ENCODE measurements around the gene SYNE3.
A peak's percentile ranks its signal among the peaks of the same experiment; 100 is the strongest.
"Not testable (repeated sequence)": the region's sequence is repeated elsewhere in the genome, so short reads cannot be mapped to it uniquely, and the experiment has no call there.

The SYNE3 gene

GRCh38 chr14:95523051-95523814, 6.8 kb upstream of the SYNE3 start:
- no peak for DNase-seq

DNA sequence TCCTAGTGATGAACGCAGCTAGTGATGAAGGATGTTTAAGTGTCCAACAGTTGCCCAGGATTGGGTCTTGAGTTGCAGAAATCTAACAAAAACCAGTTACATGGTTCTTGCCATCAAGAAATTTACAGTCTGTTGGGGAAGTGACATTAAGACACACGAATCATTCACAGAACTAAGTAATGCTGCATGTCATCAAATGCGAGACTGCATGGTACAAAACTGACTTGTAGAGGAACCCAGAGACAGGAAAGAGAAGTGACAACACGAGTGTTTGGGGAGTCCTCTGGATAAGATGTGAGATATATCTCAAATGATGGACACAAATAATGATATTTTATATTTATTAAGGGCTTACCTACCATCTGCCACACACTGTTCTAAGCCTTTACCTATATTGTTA, 6.1 kb upstream of the SYNE3 start:
- no peak for DNase-seq

- DNase-seq = no peak
These were observed 5.7 kb upstream of the SYNE3 start for GRCh38 chr14:95522116-95522515.

DNA sequence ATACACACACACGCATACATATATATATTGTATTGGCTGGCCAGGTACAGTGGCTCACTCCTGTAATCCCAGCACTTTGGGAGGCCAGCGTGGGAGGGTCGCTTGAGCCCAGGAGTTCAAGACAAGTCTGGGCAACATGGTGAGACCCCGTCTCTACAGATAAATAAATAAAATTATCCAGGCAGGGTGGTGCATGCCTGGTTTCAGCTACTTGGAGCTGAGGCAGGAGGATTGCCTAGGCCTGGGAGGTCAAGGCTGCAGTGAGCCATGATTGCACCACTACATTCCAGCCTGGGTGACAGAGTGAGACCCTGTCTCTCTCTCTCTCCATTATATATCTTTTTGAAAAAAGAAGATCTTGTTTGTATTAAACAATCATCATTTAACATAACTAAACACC, 4.6 kb upstream of the SYNE3 start:
- no peak for DNase-seq

DNA sequence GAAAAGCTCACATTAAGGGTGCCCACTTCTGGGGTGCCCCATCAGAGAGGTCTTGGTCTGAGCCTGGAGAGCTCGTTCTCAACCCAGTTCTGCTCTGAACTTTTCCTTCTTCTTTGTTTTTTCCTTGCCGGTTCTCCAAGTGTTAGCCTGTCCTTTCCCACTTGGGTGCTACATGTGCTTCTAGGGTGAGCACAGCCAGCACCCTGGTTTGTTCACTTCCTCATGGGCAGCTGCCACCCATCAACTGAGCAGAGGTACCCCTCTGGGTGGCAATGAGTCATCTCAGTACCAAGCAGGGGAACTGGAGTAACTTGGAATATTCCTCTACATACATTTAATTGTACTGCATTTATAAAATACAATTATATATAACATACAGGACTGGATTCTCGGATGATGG, 3.9 kb upstream of the SYNE3 start:
- DNase-seq = no peak

DNA sequence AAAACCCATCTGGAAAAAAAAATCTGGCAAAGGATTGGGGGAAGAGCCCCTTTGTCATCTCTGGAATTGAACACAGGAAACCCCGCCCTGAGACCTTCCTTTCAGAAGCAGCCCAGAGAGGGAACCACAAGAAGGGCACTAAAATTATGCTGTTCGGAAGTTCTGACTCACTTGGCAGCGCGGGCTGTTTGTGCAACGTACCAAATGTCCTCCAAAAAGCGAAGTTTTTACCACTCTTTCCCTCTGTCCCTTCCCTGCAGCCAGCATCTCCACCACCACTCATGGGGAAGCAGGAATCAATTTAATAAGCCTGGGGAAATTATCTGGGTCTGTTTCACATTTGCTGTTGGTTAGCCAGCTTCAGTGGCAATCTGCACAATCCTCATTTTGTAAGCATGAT, 3.2 kb upstream of the SYNE3 start:
- no peak for DNase-seq

- DNase-seq = no peak
These were observed 1.7 kb upstream of the SYNE3 start for GRCh38 chr14:95518045-95518751.

DNA sequence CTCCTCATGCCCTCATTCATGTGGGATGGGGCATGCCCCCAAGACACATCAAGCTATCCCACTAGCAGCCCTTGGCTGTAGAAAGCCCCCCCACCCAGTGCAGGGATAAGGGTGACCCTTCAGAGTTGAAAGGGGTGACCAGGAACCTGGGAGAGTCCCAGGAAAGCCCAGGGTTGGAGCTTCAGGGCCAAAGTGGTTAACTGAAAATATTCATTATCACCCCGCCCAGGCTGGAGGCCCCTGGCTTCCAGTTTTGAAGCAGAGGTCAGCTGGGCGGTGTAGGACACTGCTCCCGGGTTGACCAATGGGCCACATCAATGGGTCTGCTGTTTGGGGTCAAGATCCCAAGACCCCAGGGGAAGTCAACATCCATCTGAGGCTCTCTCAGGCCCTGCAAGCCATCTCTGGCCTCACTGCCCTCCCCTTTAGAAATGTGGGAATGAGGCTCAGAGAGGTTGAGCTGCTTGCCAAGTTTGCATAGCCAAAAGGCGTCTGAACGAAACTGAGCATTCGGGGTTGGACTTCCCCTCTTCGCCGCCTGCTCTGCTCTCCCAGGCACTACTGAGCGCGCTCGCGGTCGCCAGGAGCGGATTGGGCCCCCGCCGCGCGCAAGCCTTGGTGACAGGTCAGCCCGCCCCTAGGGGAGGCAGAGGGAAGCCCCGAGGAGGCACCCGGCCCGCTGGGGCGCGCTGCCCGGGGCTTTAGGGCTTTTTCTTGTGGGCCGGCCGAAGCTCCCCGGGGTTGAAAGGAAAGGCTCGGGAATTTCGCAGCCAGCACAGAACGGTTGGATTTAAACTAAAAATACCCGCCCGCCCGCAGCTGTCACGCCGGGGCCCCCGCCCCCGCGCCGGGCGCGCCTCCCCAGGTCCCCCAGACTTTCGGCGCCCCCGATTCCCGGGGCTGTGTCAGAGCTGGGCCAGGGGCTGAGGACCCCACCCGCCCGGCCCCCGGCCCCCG, 576 bp downstream of the SYNE3 start:
- peak; percentile 75 for DNase-seq

GRCh38 chr14:95515080-95515489, 1.4 kb downstream of the SYNE3 start:
- peak; percentile 86 for DNase-seq

DNA sequence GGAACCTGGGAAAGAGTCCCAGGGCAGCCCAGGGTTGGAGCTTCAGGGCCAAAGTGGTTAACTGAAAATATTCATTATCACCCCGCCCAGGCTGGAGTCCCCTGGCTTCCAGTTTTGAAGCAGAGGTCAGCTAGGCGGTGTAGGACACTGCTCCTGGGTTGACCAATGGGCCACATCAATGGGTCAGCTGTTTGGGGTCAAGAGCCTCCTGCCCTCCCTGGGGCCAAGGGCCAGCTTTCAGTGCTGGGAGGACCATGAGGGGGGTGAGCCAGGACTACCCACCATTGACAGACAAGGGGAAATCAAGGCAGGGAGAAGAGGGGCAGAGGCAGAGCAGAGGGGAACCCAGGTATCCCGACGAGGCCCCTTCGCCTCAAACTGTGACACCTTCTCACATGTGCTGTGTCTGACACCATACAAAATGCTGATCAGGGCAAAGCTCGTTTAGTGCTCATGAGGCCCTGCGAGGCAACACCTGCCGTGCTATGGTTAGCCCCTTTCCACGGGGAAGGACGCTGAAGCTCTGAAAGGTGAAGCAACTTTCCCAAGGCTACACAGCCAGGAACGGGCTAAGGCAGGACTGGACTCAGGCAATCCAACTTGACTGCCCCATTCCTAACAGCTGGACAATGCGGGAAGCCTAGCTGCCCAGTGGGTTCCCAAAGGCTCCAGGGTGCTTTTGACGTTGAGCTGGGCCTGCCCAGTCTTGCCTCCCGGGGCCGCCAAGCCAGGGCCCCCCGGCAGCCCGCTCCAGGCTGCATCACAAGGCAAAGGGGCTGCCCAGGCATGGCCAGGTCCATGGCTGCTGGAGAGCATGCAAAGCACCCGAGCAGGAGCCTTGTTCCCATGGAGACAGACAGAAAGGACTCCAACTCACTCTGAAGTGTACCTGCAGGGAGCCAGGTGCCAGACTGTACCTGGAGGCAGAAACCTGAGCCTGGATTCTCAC, 2.0 kb downstream of the SYNE3 start:
- no peak for DNase-seq

- DNase-seq = no peak
These were observed 3.2 kb downstream of the SYNE3 start for GRCh38 chr14:95513291-95513690.

DNA sequence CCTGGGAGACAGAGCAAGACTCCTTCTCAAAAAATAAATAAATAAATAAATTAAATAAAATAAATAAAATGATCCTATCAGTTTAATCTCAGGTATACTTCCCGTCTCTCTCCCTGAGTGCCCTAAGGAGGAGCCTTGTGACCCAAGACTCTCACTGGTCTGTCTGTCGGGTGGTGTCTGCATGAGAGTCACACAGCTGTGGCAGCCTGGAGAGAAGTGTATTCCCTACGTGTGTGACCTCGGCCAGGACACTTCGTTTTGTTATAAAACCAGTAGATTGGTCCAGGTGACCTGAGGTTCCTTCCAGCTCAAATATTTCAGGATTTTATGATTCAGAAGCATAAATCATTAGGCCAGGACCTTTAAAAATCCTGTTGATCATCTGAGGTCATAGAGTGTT, 4.8 kb downstream of the SYNE3 start:
- no peak for DNase-seq

DNA sequence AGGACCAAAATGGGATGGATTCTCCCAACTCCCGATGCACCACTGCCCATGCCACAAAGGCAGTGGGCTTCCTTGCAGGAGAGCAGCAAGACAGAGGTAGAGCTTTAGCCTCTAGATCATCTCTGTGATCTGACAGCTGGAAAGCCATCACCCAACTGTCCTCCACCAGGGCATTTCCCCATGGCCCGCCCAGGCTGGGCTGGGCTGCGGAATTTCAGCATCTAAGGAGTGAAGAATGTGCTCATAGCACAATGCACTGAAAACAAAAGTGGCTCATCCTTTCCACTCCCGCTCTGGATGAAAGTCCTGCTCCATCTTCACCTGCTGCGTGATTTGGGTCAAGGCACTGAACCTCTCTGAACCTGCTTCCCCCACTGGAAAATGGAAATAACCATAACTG, 5.6 kb downstream of the SYNE3 start:
- DNase-seq = no peak

GRCh38 chr14:95510344-95510743, 6.1 kb downstream of the SYNE3 start:
- DNase-seq = not testable (repeated sequence)

DNA sequence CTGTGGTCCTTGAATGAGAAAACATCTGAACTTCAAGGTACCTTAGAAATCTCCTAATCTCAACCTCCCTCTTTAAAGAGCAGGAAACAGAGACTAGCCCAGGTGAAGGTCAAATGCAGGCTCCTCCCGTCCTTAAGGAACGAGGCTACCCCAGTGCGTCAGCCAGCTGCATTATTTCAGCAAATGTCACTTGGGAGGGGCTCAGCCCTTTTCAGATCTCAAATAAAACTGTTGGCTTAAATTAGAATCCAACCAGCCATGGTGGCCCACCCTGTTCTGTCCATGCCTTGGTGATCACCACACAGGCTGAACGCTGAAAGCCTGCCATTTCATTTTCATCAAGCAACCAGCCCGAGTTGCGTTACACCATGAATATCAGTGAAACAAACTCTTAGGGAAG, 7.0 kb downstream of the SYNE3 start:
- no peak for DNase-seq

GRCh38 chr14:95508377-95508776, 8.1 kb downstream of the SYNE3 start:
- DNase-seq = no peak

DNA sequence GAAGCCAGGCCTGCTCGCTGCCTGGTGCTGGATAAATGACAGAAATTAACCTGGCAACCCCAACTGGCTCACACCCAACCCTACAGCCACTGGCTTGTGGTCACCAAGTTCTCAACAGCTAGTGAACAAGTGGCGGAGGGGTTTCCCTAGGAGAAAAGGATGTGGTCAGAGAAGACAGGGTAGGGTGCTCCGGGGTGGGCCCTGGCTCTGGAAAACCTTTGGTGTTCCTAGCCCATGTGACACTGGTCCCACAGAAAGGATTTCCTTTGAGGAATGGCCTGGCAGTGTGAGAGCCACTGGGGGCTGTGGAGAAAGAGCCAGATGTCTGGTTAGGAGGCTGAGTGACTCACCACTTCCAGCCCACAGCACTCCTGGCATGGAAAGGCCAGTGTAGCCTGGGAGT, 8.7 kb downstream of the SYNE3 start:
- no peak for DNase-seq

- DNase-seq = no peak
These were observed 9.3 kb downstream of the SYNE3 start for GRCh38 chr14:95507174-95507573.

- DNase-seq = no peak
These were observed 11.3 kb downstream of the SYNE3 start for GRCh38 chr14:95505030-95505589.

- no peak for DNase-seq
These were observed 12.1 kb downstream of the SYNE3 start for GRCh38 chr14:95504135-95505029.

All from right forelimb (tissue), 1 donor.